HL-60/S4 treated with phorbol 12-myristate 13-acetate at 8.2 ng/mL for 4 days and 3 days (cell line): Measurements from ENCODE around the gene MRFAP1.
"Not testable (repeated sequence)": the region's sequence is repeated elsewhere in the genome, so short reads cannot be mapped to it uniquely, and the experiment has no call there.

ENCODE experiments used
- in situ Hi-C: fragments of 300-500 bp; cut with MboI; formaldehyde crosslinking; loops from 2 replicates; pipeline ENCODE4 v1.15.0; 2022; ENCODE audit warnings: low sequenced_read_pairs

MRFAP1 gene

DNA sequence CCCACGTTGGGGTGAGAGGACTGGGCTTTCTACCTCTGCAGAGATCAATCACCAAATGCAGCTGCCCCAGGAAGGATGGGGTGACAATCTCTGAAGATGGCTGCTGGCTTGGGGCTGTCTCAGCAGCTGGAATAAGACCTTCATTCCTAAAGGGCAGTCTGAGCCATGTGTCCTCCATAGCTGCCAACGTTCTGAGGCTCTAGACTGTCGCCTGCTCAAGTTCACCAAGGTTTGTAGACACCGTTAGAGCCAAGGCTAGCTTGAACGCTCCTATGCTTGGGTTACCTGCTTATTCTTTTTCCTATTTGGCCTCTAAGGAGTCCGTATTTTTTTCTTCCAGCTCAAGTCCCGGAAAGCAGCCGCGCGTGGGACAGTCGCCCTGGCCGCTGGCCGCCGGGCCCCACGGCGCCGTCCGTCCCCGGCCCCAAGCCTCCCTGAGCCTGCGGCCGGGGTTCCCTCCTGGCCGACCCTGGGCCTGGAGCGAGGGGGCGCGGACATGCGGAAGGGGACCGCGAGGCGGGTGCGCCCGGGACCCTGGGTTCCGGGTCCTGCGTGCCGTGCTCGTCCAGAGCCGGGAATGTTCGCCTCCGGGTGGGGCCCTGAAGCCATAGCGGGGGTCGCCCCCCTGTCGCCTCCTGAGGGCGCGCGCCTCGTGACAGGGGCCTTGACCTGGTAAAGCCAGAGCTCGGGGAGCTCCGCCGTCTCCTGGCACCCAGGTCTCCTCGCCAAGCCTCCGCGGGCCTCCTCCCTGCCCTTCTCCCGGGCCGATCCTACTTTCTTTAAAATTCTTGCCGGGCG, 23.3 kb downstream of the MRFAP1 start:
- in situ Hi-C loops = no loop called here

GRCh38 chr4:6665320-6665654, 24.8 kb downstream of the MRFAP1 start:
- in situ Hi-C loops = no loop called here

DNA sequence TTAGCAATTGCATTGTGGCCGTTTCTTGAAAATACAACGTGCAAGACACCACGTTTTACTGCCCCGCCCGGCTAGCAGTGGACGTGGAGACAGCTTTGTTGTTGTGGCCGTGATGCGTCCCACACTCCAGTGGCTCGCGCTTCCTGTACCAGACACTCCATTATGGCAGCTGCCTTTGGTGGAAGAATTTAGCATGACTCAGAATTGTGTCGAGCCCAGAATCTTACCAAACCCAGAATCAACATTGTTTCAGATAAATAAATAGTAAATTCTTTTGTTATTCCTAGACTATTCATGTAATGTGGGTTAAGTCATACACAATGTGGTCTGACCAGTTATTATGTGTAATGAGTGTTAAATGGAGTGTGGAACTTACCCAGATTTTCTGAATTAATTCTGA, 27.9 kb downstream of the MRFAP1 start:
- in situ Hi-C loops = no loop called here

DNA sequence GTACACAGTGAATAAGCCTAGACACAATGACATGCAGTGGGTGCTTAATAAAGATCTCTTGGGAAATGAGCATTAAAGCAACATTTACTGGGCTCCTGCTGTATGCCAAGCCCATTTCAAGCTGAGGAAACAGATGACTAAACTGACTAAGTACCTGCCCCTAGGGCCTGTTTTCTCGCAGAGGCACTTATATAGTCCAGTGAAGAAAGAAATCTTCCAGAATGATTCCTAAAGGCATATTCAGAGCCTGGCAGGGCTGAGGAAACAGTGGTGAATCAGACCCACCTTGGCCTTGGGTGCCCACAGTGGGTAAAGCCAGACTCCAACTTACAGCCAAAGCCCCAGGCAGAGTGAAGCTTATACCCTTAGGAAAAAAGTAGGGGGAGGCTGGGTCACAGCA, 31.2 kb downstream of the MRFAP1 start:
- in situ Hi-C loops = no loop called here

DNA sequence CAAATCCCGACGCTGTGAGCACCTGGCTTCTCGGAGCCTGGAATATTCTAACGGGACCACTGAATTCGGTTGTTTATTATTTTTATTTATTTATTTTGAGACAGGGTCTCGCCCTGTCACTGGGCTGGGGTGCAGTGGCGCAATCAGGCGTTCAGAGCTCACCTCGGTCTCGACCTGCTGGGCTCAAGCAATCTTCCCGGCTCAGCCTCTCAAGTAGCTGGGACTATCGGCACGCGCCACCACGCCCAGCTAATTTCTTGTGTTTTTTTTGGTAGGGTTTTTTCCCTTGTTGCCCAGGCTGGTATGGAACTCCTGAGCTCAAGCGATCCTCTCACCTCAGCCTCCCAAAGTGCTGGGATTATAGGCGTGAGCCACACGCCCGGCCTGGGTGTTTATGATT, 31.6 kb downstream of the MRFAP1 start:
- in situ Hi-C loops = no loop called here

DNA sequence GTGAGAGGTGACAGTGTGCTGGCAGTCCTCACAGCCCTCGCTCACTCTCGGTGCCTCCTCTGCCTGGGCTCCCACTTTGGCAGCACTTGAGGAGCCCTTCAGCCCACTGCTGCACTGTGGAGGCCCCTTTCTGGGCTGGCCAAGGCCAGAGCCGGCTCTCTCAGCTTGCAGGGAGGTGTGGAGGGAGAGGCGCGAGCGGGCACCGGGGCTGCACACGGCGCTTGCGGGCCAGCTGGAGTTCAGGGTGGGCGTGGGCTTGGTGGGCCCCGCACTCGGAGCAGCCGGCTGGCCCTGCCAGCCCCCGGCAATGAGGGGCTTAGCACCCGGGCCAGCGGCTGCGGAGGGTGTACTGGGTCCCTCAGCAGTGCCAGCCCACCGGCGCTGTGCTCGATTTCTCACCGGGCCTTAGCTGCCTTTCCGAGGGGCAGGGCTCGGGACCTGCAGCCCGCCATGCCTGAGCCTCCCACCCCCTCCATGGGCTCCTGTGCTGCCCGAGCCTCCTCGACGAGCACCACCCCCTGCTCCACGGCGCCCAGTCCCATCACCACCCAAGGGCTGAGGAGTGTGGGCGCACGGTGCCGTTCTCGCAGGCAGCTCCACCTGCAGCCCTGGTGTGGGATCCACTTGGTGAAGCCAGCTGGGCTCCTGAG, 32.2 kb downstream of the MRFAP1 start:
- in situ Hi-C loops = not testable (repeated sequence)

DNA sequence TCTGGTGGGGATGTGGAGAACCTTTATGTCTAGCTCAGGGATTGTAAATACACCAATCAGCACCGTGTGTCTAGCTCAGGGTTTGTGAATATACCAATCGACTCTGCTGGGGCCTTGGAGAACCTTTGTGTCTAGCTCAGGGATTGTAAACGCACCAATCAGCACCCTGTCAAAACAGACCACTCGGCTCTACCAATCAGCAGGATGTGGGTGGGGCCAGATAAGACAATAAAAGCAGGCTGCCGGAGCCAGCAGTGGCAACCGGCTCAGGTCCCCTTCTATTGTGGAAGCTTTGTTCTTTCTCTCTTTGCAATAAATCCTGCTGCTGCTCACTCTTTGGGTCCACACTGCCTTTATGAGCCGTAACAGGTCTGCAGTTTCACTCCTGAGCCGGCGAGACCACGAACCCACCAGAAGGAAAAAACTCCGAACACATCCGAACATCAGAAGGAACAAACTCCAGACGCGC, 32.7 kb downstream of the MRFAP1 start:
- in situ Hi-C loops = not testable (repeated sequence)

DNA sequence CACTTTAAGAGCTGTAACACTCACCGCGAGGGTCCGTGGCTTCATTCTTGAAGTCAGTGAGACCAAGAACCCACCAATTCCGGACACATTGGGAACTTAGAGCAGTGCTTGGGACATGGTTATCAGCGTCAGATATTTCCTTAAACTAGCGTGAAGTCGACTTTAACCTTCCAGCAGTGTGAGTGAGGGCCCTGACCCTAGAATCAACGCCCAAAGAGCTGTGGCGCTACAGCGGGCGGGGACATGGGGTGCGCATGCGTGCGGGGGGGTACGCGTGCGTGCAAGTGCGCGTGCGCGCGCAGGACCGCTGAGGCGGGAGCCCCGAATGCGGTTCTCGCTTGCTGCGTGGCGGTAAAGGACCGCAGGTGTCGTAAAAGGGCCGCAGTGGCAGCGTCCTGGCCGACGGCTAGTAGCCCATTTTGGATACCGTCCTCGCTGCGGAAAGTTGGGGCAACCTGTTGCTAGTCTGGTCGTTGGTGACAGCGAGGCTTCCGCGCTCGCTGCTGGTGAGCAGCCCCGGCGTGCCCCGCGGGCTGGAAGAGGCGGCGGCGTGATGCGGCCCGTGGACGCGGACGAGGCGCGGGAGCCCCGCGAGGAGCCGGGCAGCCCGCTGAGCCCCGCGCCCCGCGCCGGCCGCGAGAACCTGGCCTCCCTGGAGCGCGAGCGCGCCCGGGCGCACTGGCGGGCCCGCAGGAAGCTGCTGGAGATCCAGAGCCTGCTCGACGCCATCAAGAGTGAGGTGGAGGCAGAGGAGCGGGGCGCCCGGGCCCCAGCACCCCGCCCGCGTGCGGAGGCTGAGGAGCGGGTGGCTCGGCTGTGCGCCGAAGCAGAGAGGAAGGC, 33.4 kb downstream of the MRFAP1 start:
- in situ Hi-C loops = no loop called here

- in situ Hi-C loops = no loop called here
Observed at GRCh38 chr4:6674500-6675149, 34.1 kb downstream of the MRFAP1 start.

GRCh38 chr4:6676722-6677558, 36.5 kb downstream of the MRFAP1 start:
- in situ Hi-C loops = no loop called here

DNA sequence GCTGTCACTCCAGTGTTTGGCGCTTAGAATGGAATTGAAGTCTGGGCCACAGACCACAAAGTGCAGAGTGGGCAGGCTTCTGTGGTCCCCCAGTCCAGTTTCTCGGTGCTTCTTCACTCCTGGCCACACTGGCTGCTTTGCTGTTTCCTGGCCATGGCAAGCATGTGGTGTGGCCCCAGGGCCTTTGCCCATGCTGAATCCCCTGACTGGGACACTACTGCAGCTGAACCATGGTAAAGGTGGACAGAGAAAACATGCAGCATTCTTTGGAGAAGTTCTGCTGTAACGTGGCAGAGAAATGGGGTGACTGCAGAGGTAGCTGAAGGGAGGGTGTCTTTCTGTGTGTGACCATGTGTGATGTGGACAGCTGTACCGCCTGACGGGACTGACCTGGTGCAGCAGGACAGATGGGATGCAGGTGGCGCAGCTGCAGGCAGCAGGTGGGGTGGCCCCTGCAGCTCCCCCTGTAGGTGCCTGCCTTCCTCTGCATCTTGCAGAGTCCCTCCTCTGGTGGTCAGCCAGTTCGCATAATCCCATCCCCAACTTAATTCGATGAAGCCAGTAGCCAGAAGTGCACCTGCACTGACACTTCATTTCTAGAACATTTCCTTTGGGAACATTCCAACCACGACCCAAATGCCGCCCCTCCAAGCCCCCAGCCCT, 40.0 kb downstream of the MRFAP1 start:
- in situ Hi-C loops = no loop called here

DNA sequence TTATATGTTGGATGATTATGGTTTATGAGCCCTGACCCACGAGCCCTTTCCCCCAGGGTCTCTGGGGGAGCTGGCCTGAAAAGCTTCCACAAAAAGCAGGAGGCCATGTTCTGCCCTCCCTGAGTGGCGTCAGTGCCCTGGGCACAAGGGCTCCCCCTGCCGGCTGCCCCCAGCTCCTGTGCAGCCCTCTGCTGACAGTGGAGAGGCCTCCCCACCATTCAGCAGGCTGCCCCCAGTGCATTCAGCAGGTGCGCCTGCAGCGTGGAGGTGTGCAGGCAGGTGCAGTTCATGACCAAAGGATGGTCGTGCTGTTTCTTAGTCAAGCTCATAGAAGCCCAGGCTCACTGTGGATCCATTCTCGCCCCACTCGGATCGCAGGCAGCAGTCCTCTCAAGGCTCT, 40.7 kb downstream of the MRFAP1 start:
- in situ Hi-C loops = no loop called here

DNA sequence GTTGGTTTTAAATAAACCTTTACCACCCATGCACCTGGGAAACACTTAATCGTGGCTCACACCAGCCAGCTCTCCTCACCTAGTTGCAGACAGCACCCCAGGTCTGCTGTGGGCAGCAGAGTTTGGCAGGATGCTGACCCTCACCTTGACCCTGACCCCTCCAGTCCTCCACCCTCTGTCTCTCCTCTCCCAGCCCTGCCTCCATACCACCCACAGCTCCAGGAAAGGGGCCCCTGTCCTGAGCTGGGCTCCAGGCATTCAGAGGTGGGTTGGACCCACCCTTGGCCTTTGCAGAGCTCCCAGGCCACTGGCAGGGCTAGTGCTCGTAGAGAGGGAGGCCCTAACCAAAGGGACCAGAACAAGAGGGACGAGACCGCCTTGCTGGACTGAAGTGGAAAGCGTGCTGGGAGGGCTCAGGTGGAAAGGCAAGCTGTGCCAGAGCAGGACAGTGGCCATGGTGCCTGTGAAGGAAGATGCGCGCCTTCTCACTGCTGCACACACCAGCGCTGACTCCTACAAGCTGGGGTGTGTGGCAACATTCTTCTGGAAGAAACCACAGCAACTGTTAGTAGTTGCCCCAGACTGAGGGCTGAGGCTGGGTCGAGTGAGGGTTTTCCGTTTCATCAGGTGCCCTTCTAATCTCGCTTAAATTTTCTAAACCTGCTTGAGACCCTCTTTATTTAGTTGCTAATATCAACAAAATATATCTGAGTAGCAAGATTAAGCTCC, 42.5 kb downstream of the MRFAP1 start:
- in situ Hi-C loops = no loop called here

- in situ Hi-C loops = no loop called here
Observed at GRCh38 chr4:6684656-6685055, 44.2 kb downstream of the MRFAP1 start.

DNA sequence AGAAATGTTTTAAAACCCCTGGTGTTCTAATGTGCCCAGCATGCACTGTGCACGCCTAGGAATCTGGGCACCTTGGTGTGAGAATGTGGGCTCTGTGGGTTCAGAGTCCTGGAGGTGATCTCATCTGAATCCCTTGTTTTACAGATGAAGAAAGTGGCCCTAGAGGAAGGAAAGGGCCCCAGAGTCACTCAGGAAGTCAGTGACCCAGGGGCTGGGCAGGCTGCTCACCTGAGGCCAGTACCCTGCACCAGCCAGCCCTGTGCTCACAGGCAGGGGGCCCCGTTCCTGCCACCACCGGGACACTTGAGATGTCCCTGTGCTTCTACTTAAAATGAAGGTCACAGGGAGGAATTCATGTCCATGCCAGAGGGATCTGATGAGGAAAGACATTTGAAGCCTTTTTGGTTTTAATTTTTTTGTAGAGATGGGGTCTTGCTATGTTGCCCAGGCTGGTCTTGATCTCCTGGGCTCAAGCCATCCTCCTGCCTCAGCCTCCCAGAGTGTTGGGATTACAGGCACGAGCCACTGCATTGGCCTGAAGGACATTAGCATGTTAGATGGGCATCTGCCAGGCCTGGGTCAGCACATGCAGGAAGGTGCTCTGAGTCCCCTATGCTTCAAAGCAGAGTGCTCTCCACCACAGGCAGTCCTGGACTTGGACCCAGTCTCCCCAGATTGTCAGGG, 45.8 kb downstream of the MRFAP1 start:
- in situ Hi-C loops = no loop called here

DNA sequence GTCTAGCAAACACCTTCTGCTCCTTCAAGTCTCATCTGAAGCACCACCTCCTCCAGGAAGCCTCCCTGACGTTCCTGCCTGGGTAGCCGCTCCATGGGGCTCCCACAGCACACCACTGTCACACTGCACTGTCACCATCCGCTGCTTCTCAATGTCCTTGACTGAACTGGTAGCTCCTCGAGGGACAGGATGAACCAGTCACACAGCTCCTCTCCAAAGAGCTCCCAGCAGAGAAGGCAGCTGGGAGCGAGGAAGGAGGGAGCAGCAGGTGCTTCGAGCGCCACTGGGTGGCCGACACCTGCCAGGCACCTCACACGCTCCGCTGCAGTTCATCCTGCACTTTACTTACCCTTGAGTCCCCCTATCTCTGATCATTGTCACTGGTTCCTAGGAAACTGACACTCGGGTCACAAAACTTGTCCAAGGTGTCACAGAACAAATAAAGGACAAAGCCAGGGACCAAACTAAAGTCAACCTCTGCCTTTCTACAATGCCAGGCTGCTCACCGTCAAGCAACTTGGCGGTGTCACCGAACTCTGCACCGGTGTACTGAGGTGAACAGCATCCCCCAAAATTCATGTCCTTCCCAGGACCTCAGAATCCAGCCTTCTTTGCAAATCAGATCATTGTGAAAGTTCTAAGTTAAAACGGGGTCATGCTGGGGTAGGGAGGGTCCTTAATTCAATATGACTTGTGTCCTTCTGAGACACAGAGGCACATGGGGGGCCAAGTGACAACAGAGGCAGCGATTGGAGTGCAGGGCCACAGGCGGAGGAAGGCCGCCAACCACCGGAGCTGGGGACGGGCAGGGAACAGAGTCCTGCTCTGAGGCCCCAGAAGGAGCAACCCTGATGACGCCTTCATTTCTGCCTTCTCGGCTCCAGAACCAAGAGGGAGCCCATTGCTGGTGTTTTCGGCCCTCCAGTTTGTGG, 47.7 kb downstream of the MRFAP1 start:
- in situ Hi-C loops = no loop called here

DNA sequence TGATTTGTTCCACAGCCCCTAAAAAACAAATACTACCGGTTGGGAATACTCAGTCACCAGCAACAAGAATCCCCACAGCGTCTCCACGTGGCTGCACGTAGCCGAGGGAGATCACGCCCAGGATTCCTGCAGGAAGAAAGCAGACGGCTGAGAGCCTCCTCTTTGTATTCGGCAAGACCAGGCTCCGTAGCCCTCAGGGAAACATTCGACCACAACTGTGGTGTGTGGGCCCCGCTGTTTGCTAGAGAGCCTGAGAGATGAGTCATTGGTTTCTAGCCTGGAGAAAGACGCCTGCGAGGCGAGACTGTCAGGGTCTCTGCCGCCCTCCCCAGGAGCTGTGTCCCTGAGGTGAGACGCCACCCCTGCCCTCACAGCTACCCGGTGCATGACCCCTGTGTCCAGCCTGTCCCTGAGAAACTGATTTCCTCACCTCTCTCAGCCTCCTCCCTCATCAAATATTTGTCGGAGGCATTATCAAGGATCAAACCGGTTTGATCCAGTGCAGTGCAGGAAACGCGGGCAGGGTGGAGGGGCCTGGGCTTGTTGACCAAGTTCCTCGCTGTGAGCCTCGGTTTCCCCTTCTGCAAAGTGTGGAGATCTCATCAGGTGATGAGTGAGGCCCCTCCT, 48.5 kb downstream of the MRFAP1 start:
- in situ Hi-C loops = no loop called here
